HG03066 (cell line): ENCODE measurements around the gene MRPS14.
"Not testable (repeated sequence)": the region's sequence is repeated elsewhere in the genome, so short reads cannot be mapped to it uniquely, and the experiment has no call there.

Experiments
- ATAC-seq: cut with Tn5 transposase; IDR thresholded peaks from one replicate; pipeline ENCODE4 v1.9.1; 2021; ENCODE audit warnings: low read depth; ENCODE audit not compliant: unreplicated experiment

The MRPS14 gene

DNA sequence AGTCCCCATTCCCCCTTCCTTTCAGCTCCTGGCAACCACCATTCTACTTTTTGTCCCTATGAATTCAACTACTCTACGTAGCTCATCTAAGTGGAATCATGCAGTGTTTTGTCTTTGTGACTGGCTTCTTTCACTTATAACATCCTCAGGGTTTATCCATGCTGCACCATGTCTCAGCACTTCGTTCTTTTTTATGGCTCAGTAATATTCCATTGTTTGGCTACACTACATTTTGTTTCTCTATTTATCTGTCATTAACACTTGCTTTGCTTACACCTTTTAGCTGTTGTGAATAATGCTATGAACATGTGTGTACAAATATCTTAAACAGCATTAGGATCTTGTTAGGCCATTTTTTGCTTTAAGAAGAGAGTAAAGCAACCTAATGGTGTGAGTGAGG is 1.5 kb upstream of the MRPS14 start:
- ATAC-seq, result no peak

DNA sequence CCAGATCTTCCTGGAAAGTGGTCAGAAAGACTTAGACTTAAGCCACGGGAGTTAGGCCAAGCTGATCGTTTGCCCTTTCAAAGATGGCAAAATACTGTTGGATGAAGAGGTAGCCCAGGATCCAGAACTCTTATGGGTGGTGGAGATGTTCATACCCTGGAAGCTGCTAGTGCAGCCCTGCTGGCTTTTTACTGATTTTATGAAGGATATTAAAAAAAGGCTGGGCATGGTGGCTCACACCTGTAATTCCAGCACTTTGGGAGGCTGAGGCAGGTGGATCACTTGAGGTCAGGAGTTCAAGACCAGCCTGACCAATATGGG is 657 bp upstream of the MRPS14 start:
- not testable (repeated sequence) for ATAC-seq

DNA sequence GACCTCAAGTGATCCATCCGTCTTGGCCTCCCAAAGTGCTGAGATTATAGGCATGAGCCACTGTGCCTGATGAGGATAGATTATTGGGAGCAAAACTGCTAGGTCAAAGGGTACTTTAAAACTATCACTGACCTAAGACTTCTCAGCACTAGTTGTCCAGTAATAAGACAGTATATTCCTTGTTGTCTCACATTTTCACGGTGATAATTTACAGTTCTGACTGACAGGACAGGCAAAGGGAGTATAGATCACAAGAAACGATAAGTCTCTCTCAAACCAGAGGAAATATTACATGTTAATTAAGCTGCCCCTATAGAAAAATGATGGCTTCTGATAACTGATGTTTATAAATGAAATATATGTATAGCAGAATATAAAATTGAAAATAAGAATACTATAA is 3.7 kb downstream of the MRPS14 start:
- ATAC-seq, result no peak

DNA sequence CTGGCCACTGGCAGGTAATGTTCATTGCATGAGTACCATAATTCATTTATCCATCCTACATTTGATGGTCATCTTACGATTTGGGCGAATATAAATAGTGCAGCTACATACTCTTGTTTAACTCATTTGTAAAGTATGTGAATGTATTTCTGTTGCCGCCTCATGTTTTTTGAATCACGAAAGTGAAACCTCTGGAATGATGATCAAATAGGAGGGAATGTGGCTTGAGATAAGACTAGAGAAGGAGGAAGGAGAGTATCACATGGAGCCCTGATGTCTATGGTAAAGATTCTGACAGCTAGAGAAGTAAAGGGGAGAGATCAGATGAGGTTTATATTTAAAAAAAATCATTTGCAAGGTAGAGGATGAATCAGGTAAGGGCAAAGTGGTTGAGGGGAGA is 8.0 kb downstream of the MRPS14 start:
- ATAC-seq, result no peak

DNA sequence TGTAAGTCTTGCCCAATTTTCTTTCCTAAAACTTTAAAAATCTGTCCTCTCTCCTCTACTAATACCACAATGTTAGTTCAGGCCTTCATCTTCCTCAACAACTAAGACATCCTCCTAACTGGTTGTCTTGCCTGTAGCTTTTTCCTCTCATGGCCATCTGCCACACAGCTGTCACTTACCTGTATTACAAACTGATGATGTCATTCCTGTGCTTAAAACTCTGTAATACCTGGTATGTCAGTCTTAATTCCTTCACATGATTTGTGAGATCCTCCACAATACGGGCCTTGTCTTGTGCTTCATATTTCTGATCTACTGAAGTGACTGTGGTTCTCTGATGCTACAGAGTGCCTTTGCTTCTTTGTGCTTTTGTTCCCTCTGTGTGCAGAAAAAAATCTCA is 9.8 kb downstream of the MRPS14 start:
- ATAC-seq, result no peak

DNA sequence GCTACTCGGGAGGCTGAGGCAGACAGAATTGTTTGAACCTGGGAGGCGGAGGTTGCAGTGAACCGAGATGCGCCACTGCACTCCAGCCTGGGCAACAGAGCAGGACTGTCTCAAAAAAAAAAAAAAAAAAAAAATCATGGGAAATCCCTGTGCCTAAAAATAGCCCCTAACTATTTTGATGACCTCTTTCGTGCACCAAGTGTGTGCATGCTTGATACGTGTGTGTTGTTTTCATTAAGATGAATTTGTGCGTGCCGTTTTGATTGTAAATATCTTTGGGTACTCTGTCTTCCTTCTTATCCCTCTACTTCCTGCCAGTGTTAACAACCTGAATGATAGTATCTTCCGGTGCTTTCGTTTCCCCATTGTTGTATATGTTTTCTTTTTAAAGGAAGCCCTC is 13.7 kb downstream of the MRPS14 start:
- ATAC-seq, result no peak

DNA sequence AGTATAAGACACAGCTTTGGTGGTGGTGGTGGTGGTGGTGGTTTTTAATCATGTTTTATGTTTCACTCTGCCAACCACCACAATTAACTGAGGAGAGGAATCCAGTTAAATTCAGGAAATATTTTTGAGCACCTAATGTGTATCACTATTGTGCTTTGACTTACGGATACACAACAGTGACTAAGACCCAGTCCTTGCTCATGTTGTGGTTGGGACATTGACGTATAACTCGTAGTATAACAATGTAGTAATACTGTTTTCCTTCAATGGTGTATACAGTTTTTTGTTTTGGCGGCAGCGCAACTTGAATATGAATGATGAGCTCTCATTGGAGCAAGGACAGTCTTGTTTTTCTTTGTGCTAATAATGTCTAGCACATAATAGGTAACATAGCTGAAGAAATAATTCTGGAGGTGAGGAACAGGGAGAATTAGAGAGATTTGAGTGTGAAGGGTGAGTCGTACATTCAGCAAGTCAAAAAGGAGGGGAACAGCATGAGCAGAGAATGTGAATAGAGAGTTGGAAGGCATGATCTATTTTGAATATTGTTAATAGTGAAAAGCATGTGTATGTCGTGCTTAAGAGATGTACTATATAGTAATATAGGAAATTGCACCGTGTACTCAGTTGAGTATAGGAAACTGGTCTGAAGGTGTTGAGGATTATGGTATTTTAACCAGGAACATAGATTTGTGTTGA is 18.0 kb downstream of the MRPS14 start:
- ATAC-seq, result no peak

DNA sequence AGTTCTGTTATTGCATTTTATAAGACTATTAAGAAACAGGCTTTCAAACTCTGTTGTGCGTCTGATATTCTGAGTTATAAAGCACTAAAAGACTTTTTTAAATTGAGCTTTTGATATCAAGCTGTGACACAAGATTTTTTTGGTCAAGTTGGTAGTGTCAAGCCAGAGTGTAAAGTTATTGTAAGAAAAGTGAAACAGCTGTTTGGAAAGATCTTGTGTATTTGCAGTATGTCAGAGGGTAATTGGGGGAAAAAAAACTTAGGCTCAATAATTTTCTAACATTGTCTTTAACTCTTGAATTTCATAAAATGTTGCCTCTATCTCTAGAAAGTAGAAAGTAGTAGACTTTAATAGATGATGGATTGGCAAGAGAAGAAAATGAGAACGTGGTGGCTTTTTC is 19.7 kb downstream of the MRPS14 start:
- ATAC-seq, result no peak

DNA sequence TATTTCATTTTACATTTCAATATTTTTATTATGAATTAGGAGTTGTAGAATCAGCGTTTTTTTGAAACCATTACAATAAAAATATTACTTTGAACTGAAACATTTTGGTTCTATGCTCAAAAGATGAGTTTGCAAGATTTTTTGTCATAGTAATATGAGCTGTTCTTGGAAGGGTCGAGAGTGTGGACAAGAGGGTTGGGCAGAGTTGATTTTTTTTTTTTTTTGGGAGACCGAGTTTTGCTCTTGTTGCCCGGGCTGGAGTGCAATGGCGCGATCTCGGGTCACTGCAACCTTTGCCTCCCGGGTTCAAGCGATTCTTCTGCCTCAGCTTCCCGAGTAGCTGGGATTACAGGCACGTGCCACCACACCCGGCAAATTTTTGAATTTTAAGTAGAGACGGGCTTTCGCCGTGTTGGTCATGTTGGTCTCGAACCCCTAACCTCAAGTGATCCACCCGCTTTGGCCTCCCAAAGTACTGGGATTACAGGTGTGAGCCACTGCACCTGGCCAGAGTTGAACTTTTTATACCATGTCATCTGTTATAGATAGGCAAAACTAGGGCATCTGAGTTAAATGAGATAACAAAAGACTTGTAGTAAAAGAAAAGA is 20.2 kb downstream of the MRPS14 start:
- ATAC-seq, result no peak

DNA sequence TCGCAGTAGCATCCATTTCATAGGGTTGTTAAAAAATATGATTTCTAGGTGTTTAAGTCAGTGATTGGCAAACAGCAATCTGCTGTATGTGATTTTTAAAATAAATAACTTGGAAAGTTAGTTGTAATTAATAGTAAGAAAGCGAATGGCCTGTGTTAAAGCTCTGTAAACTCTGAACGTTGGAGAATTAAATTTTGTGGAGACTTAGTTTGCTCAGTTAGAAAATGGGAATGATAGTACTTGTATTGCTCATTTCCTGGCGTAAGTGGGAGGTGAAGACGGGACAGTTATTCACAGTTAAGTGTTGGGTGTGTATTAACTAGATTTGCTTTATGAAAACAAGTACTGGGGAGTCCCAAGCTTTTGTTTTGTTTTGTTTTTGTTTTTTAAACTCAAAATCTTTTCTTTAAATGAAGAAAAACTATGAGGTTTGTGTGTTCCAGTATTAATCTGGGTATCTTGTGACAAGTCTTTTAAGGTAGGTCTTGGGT is 22.5 kb downstream of the MRPS14 start:
- no peak for ATAC-seq

DNA sequence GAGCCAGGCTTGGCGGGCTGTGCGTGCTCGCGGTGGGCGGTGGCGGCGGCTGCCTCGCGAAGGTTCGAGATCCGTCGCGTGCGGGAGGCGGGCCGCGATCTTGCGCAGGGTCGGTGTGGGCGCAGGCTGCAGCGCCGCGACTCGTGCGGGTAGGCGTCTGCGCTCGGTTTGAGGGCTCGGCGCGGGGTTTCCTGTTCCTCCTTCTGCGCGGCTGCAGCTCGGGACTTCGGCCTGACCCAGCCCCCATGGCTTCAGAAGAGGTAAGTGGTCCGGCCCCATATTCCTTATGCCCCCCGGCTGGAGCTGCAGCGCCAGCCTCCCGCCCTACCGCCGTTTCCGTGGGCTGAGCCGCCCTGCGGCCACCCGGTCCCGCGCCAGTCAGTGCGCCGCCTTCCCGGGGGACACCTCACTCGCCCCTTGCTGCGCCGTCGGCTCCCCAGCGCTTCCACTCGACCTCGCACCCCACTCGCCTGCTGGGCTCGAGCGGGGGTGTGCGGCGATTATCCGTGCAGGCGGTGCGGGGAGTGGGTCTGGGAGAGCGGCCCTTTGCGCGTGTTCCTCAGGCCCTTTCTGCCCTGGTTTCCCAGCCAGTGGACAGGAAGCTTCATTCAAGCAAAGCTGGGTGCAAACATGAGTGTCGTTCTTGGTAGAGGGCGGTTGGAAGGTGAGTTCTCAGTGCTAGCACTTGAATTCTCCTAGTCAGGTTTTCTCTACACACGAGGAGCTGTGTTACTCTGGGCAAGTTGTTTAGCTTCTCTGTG is 23.1 kb downstream of the MRPS14 start, which contains the start of gene CACYBP:
TSS of gene CACYBP (plus strand) at position 12 of the 761 bp plus-strand sequence. CDS start at position 246, 234 bp downstream.
- ATAC-seq, result peak; percentile 1

DNA sequence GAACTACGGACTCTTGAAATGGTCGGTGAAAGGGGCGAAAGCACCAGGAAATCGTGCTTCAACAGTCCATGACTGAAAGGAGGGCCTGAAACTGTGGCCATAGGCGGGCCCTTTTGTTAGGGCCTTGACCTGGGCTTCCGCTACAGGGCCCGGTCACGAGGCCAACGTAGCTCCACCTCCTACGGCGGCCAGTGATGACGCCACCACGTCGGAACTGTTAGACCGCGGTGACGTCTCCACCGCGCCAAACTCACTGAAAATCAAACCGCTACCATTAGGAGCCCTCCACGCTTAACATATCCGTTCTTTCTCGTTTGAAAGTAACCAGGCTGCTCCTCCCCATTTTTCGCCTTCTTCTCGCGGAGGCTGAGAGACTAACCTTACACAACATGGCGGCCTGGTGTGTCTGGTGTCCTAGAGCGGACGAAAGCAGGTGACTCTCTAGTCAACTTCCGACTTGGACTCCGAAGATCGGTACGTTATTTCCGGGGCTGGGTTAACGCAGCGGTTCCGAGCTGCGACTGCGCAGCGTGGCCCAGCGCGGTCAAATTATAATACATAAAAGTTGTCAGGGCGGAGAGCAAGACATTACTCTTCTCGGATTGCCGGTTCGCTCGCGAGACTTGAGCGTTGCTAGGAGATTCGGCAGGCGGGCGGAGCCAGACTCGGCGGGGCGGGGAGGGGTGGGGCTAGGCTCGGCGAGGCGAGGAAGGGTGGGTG is 23.8 kb downstream of the MRPS14 start:
- peak; percentile 75 for ATAC-seq

DNA sequence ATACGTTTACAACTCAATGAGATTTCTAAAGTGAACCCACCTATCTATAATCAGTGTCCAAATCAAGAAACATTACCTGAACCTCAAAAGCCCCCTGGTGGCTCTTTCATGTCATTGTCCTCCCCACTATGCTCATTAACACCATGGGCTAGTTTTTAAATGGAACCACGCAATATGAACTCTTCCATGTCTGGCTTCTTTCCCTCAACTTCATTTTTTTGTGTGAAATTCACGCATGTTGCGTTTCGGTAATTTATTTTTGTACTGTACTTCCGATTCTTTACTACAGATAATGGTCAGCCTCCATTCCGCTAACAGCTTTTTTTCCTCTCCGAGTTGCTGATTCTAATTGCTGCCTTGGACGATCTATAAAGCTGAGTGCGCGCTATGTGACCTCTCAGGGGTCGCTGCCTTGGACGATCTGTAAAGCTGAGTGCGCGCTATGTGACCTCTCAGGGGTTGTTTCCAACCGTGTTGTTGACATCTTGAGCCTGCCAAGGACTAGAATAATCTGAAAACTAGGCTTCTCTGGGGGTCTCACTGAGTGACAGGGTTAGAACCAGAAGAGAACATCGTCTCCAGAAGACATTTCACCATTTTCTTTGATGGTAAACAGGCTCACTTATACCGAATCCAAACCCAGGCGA is 24.5 kb downstream of the MRPS14 start:
- no peak for ATAC-seq

DNA sequence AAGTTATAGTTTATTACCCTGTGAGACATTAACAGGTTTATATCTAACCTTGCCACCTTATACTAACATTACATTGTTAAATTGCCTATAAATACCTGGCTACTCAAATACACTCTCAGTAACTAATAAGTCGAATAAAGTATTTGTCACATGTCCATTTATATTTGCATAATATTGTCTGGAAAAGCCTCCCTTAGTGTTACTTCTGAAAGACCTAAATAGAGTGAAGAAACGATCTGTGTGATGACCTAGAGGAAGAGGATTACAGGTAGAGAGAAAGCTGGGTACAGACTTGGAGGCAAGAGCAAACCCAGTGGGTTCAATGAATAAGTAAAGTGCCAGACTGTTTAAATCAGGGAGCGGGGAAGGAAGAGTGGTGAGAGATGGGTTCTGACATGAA is 26.2 kb downstream of the MRPS14 start:
- no peak for ATAC-seq

DNA sequence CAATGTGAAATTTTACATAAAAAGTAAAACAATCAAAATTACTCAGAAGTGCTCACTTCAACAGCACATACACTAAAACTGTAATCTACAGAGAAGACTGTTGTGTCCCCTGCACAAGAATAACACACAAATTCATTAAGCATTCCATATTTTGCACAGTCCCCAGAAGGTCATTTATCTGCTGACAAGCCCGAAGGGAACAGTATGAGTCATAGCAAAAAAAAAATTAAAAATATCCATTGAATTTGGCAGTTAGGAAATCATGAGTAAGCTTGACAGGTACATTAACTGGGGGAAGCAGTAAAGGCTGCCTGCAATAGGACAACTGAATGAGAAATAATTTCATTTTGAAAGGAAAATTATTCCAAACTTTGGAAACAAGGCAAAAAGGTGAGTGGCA is 26.7 kb downstream of the MRPS14 start:
- no peak for ATAC-seq

DNA sequence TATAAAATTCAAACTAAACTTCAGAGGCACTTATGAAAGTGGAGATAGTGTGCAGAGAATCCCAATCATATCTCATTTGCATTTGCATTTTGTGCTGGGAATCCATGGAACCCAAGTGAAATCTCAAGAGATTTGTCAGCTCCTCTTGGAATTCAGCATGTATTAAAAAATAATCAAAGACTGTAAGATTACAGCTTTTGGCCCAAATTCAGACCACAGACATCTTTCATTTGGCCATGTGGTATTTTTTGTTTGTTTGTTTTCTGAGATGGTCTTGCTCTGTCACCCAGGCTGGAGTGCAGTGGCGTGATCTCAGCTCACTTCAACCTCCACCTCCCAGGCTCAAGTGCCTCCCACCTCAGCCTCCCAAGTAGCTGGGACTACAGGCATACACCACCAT is 27.3 kb downstream of the MRPS14 start:
- ATAC-seq, result no peak

DNA sequence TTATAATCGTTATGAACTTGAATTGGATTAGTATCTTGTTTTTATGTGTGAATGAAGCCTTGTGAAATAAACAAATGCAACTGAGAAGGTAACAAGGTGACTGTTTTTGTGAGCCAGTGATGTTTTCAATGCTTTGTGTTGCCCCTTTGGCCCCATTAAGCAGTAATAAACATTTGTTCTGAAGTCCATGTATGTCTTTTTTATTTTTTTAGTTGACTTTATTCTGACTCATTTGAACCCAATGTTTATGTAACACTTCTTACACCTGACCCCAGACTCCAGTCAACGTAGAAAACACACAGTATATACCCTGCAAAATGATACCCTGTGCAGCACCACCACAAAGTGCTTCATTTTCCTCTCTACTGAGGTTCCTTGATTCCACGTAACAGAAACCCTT is 28.1 kb downstream of the MRPS14 start:
- ATAC-seq, result no peak

DNA sequence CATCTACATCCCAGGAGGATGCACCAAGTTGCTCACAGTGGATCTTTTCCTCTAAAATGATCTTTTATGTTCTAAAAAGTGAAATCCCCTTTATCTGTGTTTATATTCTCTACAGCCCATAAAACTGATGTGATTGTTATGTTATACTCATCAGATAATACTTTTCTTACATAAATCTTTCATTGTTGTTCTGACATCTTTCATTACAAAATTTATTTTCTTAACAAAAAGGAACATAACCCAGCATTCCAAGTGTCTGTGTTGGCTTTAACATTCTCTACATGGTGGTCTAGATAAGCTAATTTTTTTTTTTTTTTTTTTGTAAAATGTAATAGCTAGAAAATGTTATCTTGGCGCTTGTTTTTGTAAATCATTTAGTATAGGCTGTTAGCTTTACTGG is 31.8 kb downstream of the MRPS14 start:
- no peak for ATAC-seq

DNA sequence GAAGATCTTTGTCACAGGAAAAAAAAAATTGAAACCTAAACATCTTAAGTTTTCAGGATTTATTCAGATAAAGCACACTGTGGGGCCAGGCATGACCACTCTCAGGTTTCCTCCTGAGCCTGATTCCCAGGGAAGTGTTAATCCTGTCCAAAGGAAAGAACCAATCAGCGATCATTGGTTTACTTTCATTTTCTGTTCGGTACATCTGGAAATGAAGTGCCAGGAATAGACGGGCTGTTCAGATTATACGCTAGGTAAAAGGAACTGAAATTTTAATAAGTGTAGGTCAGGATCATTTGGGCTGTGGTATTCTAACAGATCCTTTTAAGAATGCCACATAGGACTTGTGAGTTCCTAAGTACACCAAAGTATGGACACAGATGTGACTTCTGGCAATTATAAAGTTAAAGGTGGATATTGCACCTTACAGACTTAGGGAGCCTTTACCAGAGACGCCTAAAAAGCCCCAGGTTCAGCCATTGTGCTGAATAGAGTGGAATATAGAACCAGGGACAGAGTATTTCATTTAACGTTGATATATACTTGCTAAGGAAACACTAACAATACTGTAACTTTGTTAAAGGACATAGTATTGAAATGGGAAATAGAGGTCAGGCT is 32.7 kb downstream of the MRPS14 start:
- no peak for ATAC-seq

DNA sequence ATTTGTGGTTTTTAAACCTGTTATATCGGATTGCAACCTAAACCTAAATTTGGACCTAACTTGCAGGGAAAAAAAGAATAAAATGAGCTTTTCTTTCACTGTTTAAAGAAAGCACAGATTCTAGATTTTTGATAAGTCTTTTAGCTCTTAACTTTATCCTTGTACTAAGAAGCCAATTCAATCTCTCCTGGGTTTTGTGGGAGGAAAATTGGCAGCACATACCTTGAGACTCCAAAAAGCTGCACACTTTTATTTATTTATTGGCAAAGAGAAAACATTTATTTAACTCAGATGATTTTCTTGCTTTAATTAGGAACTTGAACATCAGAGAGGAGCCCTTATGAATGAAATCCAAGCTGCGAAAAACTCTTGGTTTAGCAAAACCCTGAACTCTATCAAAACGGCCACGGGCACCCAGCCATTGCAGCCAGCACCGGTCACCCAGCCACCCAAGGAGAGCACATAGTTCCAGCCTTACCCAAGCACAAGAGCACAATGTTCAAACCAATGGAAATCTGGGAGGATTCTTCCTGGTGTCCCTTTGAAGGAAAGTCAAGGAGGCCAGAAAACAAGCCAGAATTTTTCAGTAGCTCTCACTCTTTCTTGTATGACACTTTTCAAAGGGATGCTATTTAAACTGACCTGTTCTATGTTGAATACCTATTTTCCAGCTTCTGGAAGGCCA is 33.5 kb downstream of the MRPS14 start:
- ATAC-seq, result no peak
